ENCODE data around the gene TTC38. TPM values are rescaled to one million over a fixed set of nuclear protein-coding genes. Genes with fewer than 3 reads are reported as not detected.

Gene TTC38
- total and polyA plus RNA-seq, 4 donors = 23.3 to 28.2 (median 25.3) TPM

DNA sequence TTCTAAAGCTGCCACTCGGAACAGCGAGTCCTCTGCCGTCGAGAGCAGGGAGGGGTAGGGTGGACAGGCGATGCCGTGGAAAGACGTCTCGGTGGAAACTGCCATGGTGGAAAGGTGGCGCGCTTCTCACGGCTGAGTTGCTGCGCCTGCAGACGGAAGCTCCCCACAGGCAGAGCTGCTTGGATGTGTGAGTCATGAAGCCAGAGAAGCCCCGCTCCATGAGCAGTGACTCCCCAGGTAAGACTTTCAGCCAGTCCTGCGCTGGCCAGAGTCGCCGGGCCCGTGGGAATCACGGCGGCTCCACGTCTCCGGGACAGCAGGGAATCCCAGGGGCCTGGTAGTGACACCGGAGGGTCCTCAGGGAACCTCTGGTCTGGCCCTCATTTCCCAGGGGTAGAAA is 63.7 kb downstream of the TTC38 start:
- WGBS, 2 donors = 93 to 96% methylated on average over 23 of the region's 23 CpGs
- intact Hi-C loops (cut with DNase I) = no loop called here
- no peak for DNase-seq
- no peaks in the 10 kb centered on the region for H3K9me3 ChIP-seq (ENCODE audit: control insufficient read depth, low read length)
- no peaks in the 10 kb centered on the region for H3K4me1 ChIP-seq (ENCODE audit: control insufficient read depth in 1 of 2, insufficient read depth in 2 of 2, low read length in 2 of 2)
- H3K27ac ChIP-seq (ENCODE audit: low read depth in 1 of 2, low read length in 2 of 2) = no peak overlapping the region
- H3K36me3 ChIP-seq (ENCODE audit: control insufficient read depth in 1 of 2, insufficient read depth in 2 of 2, low read length in 1 of 2) = no peaks in the 10 kb centered on the region
- no peaks in the 10 kb centered on the region for H3K27me3 ChIP-seq (ENCODE audit: control insufficient read depth in 1 of 2, insufficient read depth in 2 of 2, low read length in 1 of 2)
- ATAC-seq (ENCODE audit: low FRiP score) = no peak
- no peak overlapping the region for H3K4me3 ChIP-seq (ENCODE audit: low read length in 2 of 2)

DNA sequence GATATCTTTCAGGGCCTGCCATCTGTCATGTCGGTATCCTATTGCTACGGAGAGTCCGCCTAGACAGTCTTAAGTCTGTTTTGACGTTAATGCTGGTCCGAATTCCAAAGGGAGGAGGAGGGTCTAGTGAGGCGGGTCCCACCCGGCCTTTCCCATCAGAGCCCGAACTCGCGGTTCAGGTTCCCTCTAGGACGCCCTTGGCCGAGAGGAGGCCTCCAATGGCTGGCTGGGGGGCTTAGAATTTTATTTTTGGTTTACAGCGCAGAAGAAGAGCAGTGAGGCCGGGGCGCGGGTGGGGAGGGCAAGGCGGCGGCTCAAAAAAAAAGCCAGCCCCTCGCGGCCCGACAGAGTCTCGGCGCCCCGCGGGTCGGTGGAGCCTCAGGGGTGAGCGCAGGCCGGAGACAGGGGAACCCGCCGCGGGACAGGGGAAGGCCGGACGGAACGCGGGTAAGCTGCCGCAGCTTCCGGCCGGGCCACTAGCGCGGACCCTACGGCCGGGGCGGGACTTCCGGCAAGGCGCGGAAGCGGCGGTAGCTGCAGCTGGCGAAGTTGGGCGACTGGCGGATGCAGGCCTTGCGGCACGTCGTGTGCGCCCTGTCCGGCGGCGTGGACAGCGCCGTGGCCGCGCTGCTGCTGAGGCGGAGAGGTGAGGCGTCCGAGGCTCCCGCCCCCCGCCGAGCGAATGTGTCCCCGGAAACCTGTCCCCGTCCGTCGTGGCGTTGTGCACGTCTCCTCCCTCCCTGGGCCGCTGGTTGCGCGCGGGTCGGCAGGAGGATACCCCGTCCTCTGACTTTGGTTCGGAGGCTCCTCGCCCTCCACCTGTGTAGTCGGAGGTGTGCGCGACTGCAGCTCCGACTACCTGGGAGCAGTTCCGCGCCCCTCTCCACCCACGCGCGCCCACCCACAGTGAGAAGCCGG is 67.7 kb downstream of the TTC38 start, which contains the start of gene TRMU:
TSS of gene TRMU (plus strand) at position 514 of the 918 bp plus-strand sequence. CDS start at position 565, 51 bp downstream.
- H3K4me3 ChIP-seq (ENCODE audit: low read length in 2 of 2) = peak within 1 kb of the TSS; percentile 50 to 80
- peak; percentile 93 to 95 for DNase-seq
- ATAC-seq (ENCODE audit: low FRiP score) = peak; percentile 96
- intact Hi-C loops (cut with DNase I) = no loop called here
- no peaks in the 10 kb centered on the region for H3K9me3 ChIP-seq (ENCODE audit: control insufficient read depth, low read length)
- H3K27ac ChIP-seq (ENCODE audit: low read depth in 1 of 2, low read length in 2 of 2) = peak within 1 kb of the TSS; percentile 8 to 52
- WGBS, 2 donors = 0 to 1% methylated on average over 79 to 93 of the region's 93 CpGs
- H3K27me3 ChIP-seq (ENCODE audit: control insufficient read depth in 1 of 2, insufficient read depth in 2 of 2, low read length in 1 of 2) = no peaks in the 10 kb centered on the region
- H3K36me3 ChIP-seq (ENCODE audit: control insufficient read depth in 1 of 2, insufficient read depth in 2 of 2, low read length in 1 of 2) = peaks cover 0 to 4% of the 10 kb centered on the region in 2 donors
- peaks cover 0 to 3% of the 10 kb centered on the region in 2 donors for H3K4me1 ChIP-seq (ENCODE audit: control insufficient read depth in 1 of 2, insufficient read depth in 2 of 2, low read length in 2 of 2)

DNA sequence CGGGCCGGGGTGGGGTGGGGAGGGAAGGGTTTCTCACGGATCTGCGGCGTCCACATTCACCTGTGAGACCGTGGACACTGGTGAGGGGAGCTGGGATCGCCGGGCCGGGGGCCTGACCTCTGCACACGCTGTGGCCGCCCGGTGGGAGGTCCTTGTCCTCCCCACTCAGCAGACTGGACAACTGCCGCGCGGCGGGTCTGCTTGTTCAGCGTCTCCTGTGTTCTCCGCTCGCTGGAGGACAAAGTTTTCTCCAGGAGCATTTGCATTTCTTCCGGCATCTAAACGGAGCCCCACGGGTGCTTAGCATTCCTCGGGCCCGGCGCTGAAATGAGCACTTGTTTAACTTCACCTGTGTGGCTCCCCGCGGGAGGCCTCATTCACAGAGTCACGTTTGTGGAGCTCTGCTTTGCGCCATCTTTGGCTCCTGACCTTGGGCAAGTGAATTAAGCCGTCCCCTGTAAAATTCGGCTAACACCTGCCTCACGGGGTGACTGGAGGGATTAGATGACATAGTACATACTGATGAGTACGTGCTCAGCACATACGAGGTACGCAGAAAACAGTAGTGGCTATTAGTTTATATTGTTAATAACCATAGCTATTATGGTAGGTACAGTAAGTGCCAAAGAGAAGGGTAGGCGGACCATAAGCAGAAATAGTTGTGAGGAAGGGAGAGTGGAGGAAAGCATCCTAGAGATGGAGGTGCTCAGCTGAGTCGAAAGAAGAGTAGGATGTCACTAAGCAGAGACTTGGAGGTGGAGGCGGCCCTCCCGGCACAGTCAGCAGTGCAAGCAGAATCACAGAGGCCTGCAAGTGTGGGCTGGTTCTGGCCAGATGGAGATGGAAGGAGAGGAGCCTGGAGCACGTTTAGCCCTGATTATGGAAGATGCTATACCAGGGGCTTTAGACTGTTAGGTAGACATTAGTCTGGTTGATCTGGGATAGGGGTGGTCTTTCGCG is 68.6 kb downstream of the TTC38 start:
- H3K27me3 ChIP-seq (ENCODE audit: control insufficient read depth in 1 of 2, insufficient read depth in 2 of 2, low read length in 1 of 2) = no peaks in the 10 kb centered on the region
- no peak overlapping the region for H3K27ac ChIP-seq (ENCODE audit: low read depth in 1 of 2, low read length in 2 of 2)
- intact Hi-C loops (cut with DNase I) = no loop called here
- 9 to 10% methylated on average over 42 of the region's 42 CpGs for WGBS, 2 donors
- peaks cover 0 to 4% of the 10 kb centered on the region in 2 donors for H3K36me3 ChIP-seq (ENCODE audit: control insufficient read depth in 1 of 2, insufficient read depth in 2 of 2, low read length in 1 of 2)
- H3K4me1 ChIP-seq (ENCODE audit: control insufficient read depth in 1 of 2, insufficient read depth in 2 of 2, low read length in 2 of 2) = peaks cover 0 to 3% of the 10 kb centered on the region in 2 donors
- H3K4me3 ChIP-seq (ENCODE audit: low read length in 2 of 2) = peak overlapping the region; percentile 50 to 80
- peak; percentile 57 to 78 for DNase-seq
- no peaks in the 10 kb centered on the region for H3K9me3 ChIP-seq (ENCODE audit: control insufficient read depth, low read length)
- ATAC-seq (ENCODE audit: low FRiP score) = no peak

DNA sequence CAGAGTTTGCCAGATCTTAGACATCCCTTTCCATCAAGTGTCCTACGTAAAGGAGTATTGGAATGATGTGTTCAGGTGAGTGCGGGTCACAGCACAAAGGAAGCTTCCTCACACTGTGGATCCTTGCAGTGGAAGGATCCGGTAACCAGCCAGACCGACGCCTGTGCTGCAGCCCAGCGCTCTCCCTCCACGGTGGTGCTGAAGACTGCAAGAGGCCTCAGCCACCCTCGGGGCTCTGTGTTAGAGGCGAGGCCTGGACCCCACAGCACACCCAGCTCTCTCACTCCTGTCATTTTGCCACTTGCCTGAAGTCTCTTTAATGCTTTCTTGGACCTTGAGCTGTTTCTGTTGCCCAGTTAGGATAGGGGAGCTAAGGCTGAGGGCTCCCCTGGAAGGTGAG is 70.1 kb downstream of the TTC38 start:
- Histone ChIP-seq H3K4me3 (ENCODE audit: low read length in 2 of 2) (no peak overlapping the region), H3K36me3 (ENCODE audit: control insufficient read depth in 1 of 2, insufficient read depth in 2 of 2, low read length in 1 of 2) (peaks cover 0 to 4% of the 10 kb centered on the region in 2 donors), H3K27ac (ENCODE audit: low read depth in 1 of 2, low read length in 2 of 2) (no peak overlapping the region), H3K9me3 (ENCODE audit: control insufficient read depth, low read length) (no peaks in the 10 kb centered on the region), H3K27me3 (ENCODE audit: control insufficient read depth in 1 of 2, insufficient read depth in 2 of 2, low read length in 1 of 2) (no peaks in the 10 kb centered on the region), H3K4me1 (ENCODE audit: control insufficient read depth in 1 of 2, insufficient read depth in 2 of 2, low read length in 2 of 2) (peaks cover 0 to 3% of the 10 kb centered on the region in 2 donors)
- peak; percentile 11 to 61 for DNase-seq
- WGBS, 2 donors = 81 to 83% methylated on average over 9 of the region's 9 CpGs
- ATAC-seq (ENCODE audit: low FRiP score) = no peak
- intact Hi-C loops (cut with DNase I) = no loop called here

DNA sequence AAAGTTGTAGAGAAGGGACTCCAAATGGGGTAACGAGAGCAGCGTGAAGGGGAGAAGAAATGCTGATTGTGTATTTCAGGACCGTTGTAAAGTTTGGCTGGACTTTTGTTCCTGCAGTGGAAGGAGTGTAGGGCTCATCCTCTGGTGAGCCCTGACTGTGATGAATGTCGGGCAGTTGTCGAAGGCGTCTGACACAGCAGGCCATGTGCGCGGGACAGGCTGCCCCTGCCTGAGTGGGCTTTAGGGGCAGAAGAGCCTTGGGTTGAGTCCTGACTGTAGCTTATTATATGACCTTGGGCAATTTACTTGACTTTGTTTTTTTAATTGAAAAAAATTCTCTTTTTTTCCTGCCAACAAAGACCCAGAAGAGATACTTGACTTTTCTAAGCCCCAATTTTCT is 70.8 kb downstream of the TTC38 start:
- WGBS, 2 donors = 87 to 90% methylated on average over 8 of the region's 8 CpGs
- no peaks in the 10 kb centered on the region for H3K9me3 ChIP-seq (ENCODE audit: control insufficient read depth, low read length)
- no peak for ATAC-seq (ENCODE audit: low FRiP score)
- no peaks in the 10 kb centered on the region for H3K27me3 ChIP-seq (ENCODE audit: control insufficient read depth in 1 of 2, insufficient read depth in 2 of 2, low read length in 1 of 2)
- DNase-seq = peak; percentile 24 to 59
- no peak overlapping the region for H3K27ac ChIP-seq (ENCODE audit: low read depth in 1 of 2, low read length in 2 of 2)
- peaks cover 0 to 4% of the 10 kb centered on the region in 2 donors for H3K36me3 ChIP-seq (ENCODE audit: control insufficient read depth in 1 of 2, insufficient read depth in 2 of 2, low read length in 1 of 2)
- H3K4me3 ChIP-seq (ENCODE audit: low read length in 2 of 2) = no peak overlapping the region
- intact Hi-C loops (cut with DNase I) = no loop called here
- H3K4me1 ChIP-seq (ENCODE audit: control insufficient read depth in 1 of 2, insufficient read depth in 2 of 2, low read length in 2 of 2) = peaks cover 0 to 3% of the 10 kb centered on the region in 2 donors

DNA sequence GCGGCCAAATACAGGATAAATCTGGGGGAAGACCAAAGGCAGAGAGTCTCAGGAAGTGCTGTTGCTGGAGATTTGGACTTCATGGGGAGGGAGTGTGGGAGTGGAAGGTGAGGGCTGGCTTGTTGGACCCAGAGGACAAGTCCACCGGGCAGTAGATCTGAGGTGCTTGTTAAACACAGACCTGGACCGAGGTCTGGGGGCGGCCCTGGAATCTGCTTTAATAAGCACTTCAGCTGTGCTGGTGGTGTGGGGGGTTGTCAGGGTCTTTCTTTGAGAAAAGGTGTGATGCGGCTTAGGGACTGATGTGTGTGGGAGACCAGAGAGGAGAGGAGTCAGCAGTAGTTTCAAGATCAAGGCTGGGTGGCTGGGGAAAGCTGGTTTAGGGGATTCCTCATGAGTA is 72.1 kb downstream of the TTC38 start:
- intact Hi-C loops (cut with DNase I) = no loop called here
- Histone ChIP-seq H3K4me3 (ENCODE audit: low read length in 2 of 2) (no peak overlapping the region), H3K36me3 (ENCODE audit: control insufficient read depth in 1 of 2, insufficient read depth in 2 of 2, low read length in 1 of 2) (peaks cover 4 to 6% of the 10 kb centered on the region in 2 donors), H3K4me1 (ENCODE audit: control insufficient read depth in 1 of 2, insufficient read depth in 2 of 2, low read length in 2 of 2) (peaks cover 0 to 3% of the 10 kb centered on the region in 2 donors), H3K27ac (ENCODE audit: low read depth in 1 of 2, low read length in 2 of 2) (no peak overlapping the region), H3K9me3 (ENCODE audit: control insufficient read depth, low read length) (no peaks in the 10 kb centered on the region), H3K27me3 (ENCODE audit: control insufficient read depth in 1 of 2, insufficient read depth in 2 of 2, low read length in 1 of 2) (no peaks in the 10 kb centered on the region)
- peak; percentile 16 to 44 for DNase-seq
- WGBS, 2 donors = 87 to 93% methylated on average over 5 of the region's 5 CpGs
- no peak for ATAC-seq (ENCODE audit: low FRiP score)

DNA sequence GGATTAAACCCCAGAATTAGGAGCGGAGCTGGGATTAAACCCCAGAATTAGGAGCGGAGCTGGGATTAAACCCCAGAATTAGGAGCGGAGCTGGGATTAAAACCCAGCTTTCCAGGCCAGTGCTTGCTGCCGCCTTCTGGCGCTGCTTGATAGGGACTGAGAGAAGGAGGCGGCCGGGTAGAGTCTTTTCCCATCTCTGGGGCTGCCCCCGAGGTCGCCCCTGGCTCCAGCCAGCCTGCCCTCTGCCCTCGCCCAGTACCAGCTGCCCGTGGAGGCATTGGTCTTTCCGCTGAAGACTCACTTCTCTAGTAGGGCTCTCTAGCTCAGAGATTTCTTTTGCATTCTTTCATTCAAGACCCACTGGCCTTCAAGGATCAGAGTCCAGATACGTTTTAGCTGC is 72.9 kb downstream of the TTC38 start:
- Histone ChIP-seq H3K27me3 (ENCODE audit: control insufficient read depth in 1 of 2, insufficient read depth in 2 of 2, low read length in 1 of 2) (no peaks in the 10 kb centered on the region), H3K27ac (ENCODE audit: low read depth in 1 of 2, low read length in 2 of 2) (no peak overlapping the region), H3K4me3 (ENCODE audit: low read length in 2 of 2) (no peak overlapping the region), H3K36me3 (ENCODE audit: control insufficient read depth in 1 of 2, insufficient read depth in 2 of 2, low read length in 1 of 2) (peaks cover 4 to 6% of the 10 kb centered on the region in 2 donors), H3K9me3 (ENCODE audit: control insufficient read depth, low read length) (no peaks in the 10 kb centered on the region), H3K4me1 (ENCODE audit: control insufficient read depth in 1 of 2, insufficient read depth in 2 of 2, low read length in 2 of 2) (peaks cover 0 to 3% of the 10 kb centered on the region in 2 donors)
- ATAC-seq (ENCODE audit: low FRiP score) = no peak
- intact Hi-C loops (cut with DNase I) = no loop called here
- DNase-seq = peak; percentile 32 to 39
- WGBS, 2 donors = 90% methylated on average over 12 to 13 of the region's 13 CpGs
